Choroid plexus epithelial cell (primary cell): ENCODE measurements around the gene CREB3L2.
"Not testable (repeated sequence)": the region's sequence is repeated elsewhere in the genome, so short reads cannot be mapped to it uniquely, and the experiment has no call there.

Source experiments
- DNase-seq: peaks from one replicate; pipeline ENCODE4 v3.0.0-alpha.2; 2010; ENCODE audit warnings: low read depth
- H3K4me3 ChIP-seq: 2 replicates; pipeline ENCODE4 v1.5.1; 2011; ENCODE audit warnings: low read depth, mild to moderate bottlenecking, control low read depth, low read length, moderate library complexity
- CTCF ChIP-seq: conservative IDR thresholded peaks from 2 replicates; pipeline ENCODE4 v1.5.1; 2011; ENCODE audit warnings: low read depth, mild to moderate bottlenecking, control low read depth, inconsistent platforms, low read length, moderate library complexity

CREB3L2 gene

GRCh38 chr7:137930581-137930980, 71.3 kb downstream of the CREB3L2 start:
- TF ChIP-seq CTCF = no peak
- peak; percentile 88 for DNase-seq
- H3K4me3 ChIP-seq = no peak overlapping the region

GRCh38 chr7:137928626-137929025, 73.3 kb downstream of the CREB3L2 start:
- TF ChIP-seq CTCF = no peak
- H3K4me3 ChIP-seq = no peak overlapping the region
- DNase-seq = no peak

- no peak for TF ChIP-seq CTCF
- no peak for DNase-seq
These were observed 74.5 kb downstream of the CREB3L2 start for GRCh38 chr7:137927386-137927785.

GRCh38 chr7:137926206-137926605, 75.7 kb downstream of the CREB3L2 start:
- not testable (repeated sequence) for H3K4me3 ChIP-seq, DNase-seq

More at GRCh38 chr7:137927386-137927785, 74.5 kb downstream of the CREB3L2 start:
- no peak overlapping the region for H3K4me3 ChIP-seq

- TF ChIP-seq CTCF = no peak
- DNase-seq = no peak
- no peak overlapping the region for H3K4me3 ChIP-seq
These were observed 76.1 kb downstream of the CREB3L2 start for GRCh38 chr7:137925754-137926153.

- DNase-seq = no peak
- no peak for TF ChIP-seq CTCF
- no peak overlapping the region for H3K4me3 ChIP-seq
These were observed 76.8 kb downstream of the CREB3L2 start for GRCh38 chr7:137925091-137925490.

GRCh38 chr7:137923380-137923779, 78.5 kb downstream of the CREB3L2 start:
- no peak overlapping the region for H3K4me3 ChIP-seq
- TF ChIP-seq CTCF = no peak
- peak; percentile 57 for DNase-seq
